ENCODE measurements around the gene INSIG2.

Gene INSIG2

GRCh38 chr2:118102433-118103082, 14.3 kb downstream of the INSIG2 start:
- no peak for DNase-seq (ENCODE audit: low read depth)

- DNase-seq (ENCODE audit: low read depth): no peak
Measured at GRCh38 chr2:118103951-118104940, 16.0 kb downstream of the INSIG2 start.

- DNase-seq (ENCODE audit: low read depth): no peak
Measured at GRCh38 chr2:118105497-118105896, 17.2 kb downstream of the INSIG2 start.

GRCh38 chr2:118106926-118107325, 18.7 kb downstream of the INSIG2 start:
- no peak for DNase-seq (ENCODE audit: low read depth)

GRCh38 chr2:118110310-118110709, 22.0 kb downstream of the INSIG2 start:
- DNase-seq (ENCODE audit: low read depth): no peak

- no peak for DNase-seq (ENCODE audit: low read depth)
Measured at GRCh38 chr2:118110991-118111390, 22.7 kb downstream of the INSIG2 start.

GRCh38 chr2:118112771-118113334, 24.6 kb downstream of the INSIG2 start:
- no peak for DNase-seq (ENCODE audit: low read depth)

GRCh38 chr2:118114863-118115262, 26.6 kb downstream of the INSIG2 start:
- no peak for DNase-seq (ENCODE audit: low read depth)

- no peak for DNase-seq (ENCODE audit: low read depth)
Measured at GRCh38 chr2:118115761-118116160, 27.5 kb downstream of the INSIG2 start.

- DNase-seq (ENCODE audit: low read depth): no peak
Measured at GRCh38 chr2:118118479-118118878, 30.2 kb downstream of the INSIG2 start.

- DNase-seq (ENCODE audit: low read depth): no peak
Measured at GRCh38 chr2:118119158-118119727, 31.0 kb downstream of the INSIG2 start.

- DNase-seq (ENCODE audit: low read depth): no peak
Measured at GRCh38 chr2:118119761-118120400, 31.6 kb downstream of the INSIG2 start.

GRCh38 chr2:118120401-118120780, 32.1 kb downstream of the INSIG2 start:
- no peak for DNase-seq (ENCODE audit: low read depth)

- no peak for DNase-seq (ENCODE audit: low read depth)
Measured at GRCh38 chr2:118121101-118121500, 32.8 kb downstream of the INSIG2 start.

GRCh38 chr2:118121986-118122524, 33.8 kb downstream of the INSIG2 start:
- DNase-seq (ENCODE audit: low read depth): no peak

- no peak for DNase-seq (ENCODE audit: low read depth)
Measured at GRCh38 chr2:118122594-118123281, 34.5 kb downstream of the INSIG2 start.

GRCh38 chr2:118123561-118124232, 35.4 kb downstream of the INSIG2 start:
- no peak for DNase-seq (ENCODE audit: low read depth)

- no peak for DNase-seq (ENCODE audit: low read depth)
Measured at GRCh38 chr2:118124288-118124891, 36.1 kb downstream of the INSIG2 start.

- no peak for DNase-seq (ENCODE audit: low read depth)
Measured at GRCh38 chr2:118127250-118127649, 39.0 kb downstream of the INSIG2 start.

- DNase-seq (ENCODE audit: low read depth): no peak
Measured at GRCh38 chr2:118128826-118129225, 40.6 kb downstream of the INSIG2 start.

Data from fibroblast of the conjunctiva (primary cell).